Hepatocyte (in vitro differentiated cells): ENCODE measurements around the gene PADI3. TPM values are rescaled to one million over a fixed set of nuclear protein-coding genes. Genes with fewer than 3 reads are reported as not detected.
"Not testable (repeated sequence)": the region's sequence is repeated elsewhere in the genome, so short reads cannot be mapped to it uniquely, and the experiment has no call there.

ENCODE experiments used
- DNase-seq: peaks from one replicate; pipeline ENCODE4 v3.0.0-alpha.2; 2016; ENCODE audit warnings: low spot score
- H2AFZ ChIP-seq: fragments of 200-600 bp; sonication (generic); 2 replicates; pipeline ENCODE4 v1.6.0; 2016; ENCODE audit warnings: antibody characterized with exemption, mild to moderate bottlenecking
- H3K27ac ChIP-seq: fragments of 200-600 bp; sonication (generic); 2 replicates; pipeline ENCODE4 v1.5.1; 2016; ENCODE audit warnings: mild to moderate bottlenecking
- H3K27me3 ChIP-seq: fragments of 200-600 bp; sonication (generic); 2 replicates; pipeline ENCODE4 v1.6.1; 2016
- H3K36me3 ChIP-seq: fragments of 200-600 bp; sonication (generic); replicated peaks from 2 replicates; pipeline ENCODE4 v1.5.1; 2016; ENCODE audit warnings: low read depth; ENCODE audit not compliant: insufficient read depth
- H3K4me1 ChIP-seq: fragments of 200-600 bp; sonication (generic); 2 replicates; pipeline ENCODE4 v1.5.1; 2016; ENCODE audit warnings: mild to moderate bottlenecking, moderate library complexity; ENCODE audit not compliant: insufficient read depth
- H3K4me2 ChIP-seq: fragments of 200-600 bp; sonication (generic); 2 replicates; pipeline ENCODE4 v1.6.0; 2016
- H3K4me3 ChIP-seq: fragments of 200-600 bp; sonication (generic); 2 replicates; pipeline ENCODE4 v1.5.1; 2016; ENCODE audit warnings: mild to moderate bottlenecking
- H3K79me2 ChIP-seq: fragments of 200-600 bp; sonication (generic); 2 replicates; pipeline ENCODE4 v1.6.0; 2017; ENCODE audit warnings: mild to moderate bottlenecking
- H3K9me2 ChIP-seq: fragments of 200-600 bp; sonication (generic); replicated peaks from 2 replicates; pipeline ENCODE4 v1.6.0; 2017; ENCODE audit warnings: mild to moderate bottlenecking; ENCODE audit not compliant: insufficient read depth
- H3K9me3 ChIP-seq: fragments of 200-600 bp; sonication (generic); 2 replicates; pipeline ENCODE4 v1.5.1; 2016; ENCODE audit warnings: low read depth, mild to moderate bottlenecking
- H4K20me1 ChIP-seq: fragments of 200-600 bp; sonication (generic); 2 replicates; pipeline ENCODE4 v1.6.0; 2016; ENCODE audit warnings: mild to moderate bottlenecking; ENCODE audit not compliant: insufficient read depth, poor library complexity, severe bottlenecking
- CTCF ChIP-seq: fragments of 200-600 bp; sonication (generic); IDR thresholded peaks from 2 replicates; pipeline ENCODE4 v1.5.1; 2016; ENCODE audit warnings: antibody characterized with exemption, mild to moderate bottlenecking; ENCODE audit not compliant: poor library complexity
- EZH2 ChIP-seq: fragments of 200-600 bp; sonication (generic); IDR thresholded peaks from 2 replicates; pipeline ENCODE4 v1.6.1; 2016; ENCODE audit warnings: antibody characterized with exemption, mild to moderate bottlenecking, borderline replicate concordance
- EZH2phosphoT487 ChIP-seq: fragments of 200-600 bp; sonication (generic); IDR thresholded peaks from one replicate; pipeline ENCODE4 v1.6.1; 2018; ENCODE audit warnings: antibody characterized with exemption, mild to moderate bottlenecking, low read depth, moderate library complexity; ENCODE audit not compliant: unreplicated experiment, severe bottlenecking
- WGBS: methylation state at CpG from one replicate; pipeline ENCODE4 v1.1.6; 2016; ENCODE audit warnings: low lambda C conversion rate; ENCODE audit errors: missing lambda C conversion rate; 5-methylcytosine and 5-hydroxymethylcytosine counted together
- polyA plus RNA-seq: library from polyadenylated mRNA; unstranded; fragments of >200 nt; fragmentation: Nextera tagmentation; extraction: Ambion mirVana; gene quantifications from 2 replicates; pipeline ENCODE4 v1.2.1, GENCODE V29; 2016
- total RNA-seq: library from RNA; depleted of rRNA; stranded (reverse); fragments of >200 nt; gene quantifications from 2 replicates; pipeline ENCODE4 v1.2.3, GENCODE V29; 2014

The PADI3 gene
- total and polyA plus RNA-seq, 2 experiments from 2014 or later, result not detected

- Histone ChIP-seq H2AFZ (no peak overlapping the region), H3K36me3 (no peaks in the 10 kb centered on the region), H3K4me1 (peaks cover 10% of the 10 kb centered on the region), H4K20me1 (no peaks in the 10 kb centered on the region), H3K4me2 (no peak overlapping the region), H3K9me2 (no peaks in the 10 kb centered on the region), H3K9me3 (no peaks in the 10 kb centered on the region), H3K27ac (no peak overlapping the region), H3K4me3 (no peak overlapping the region), H3K27me3 (no peaks in the 10 kb centered on the region), H3K79me2 (no peaks in the 10 kb centered on the region)
- DNase-seq, result peak; percentile 92
- 22% methylated on average over 18 of the region's 18 CpGs for WGBS
- TF ChIP-seq EZH2 (no peak), CTCF (peak; percentile 87), EZH2phosphoT487 (no peak)
These were observed 11.9 kb upstream of the PADI3 start for GRCh38 chr1:17236779-17237560.

DNA sequence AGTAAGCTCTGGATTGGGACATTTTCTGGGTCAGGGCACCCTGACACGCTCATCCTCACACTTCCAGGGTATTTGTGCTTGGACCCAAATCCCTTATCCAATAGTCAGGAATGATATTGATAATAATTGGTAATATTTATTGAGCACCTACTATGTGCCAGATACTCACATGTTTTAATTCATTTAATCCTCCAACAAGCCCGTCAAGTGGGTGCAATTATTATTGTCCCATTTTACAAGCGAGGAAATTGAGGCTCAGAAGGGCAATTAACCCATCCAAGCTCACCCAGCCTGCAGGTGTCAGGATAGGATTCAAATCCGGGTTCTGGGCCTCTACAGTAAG lies 11.4 kb upstream of the PADI3 start:
- no peak overlapping the region for H2AFZ ChIP-seq
- no peak overlapping the region for H3K4me2 ChIP-seq
- 87% methylated on average over 4 of the region's 4 CpGs for WGBS

DNA sequence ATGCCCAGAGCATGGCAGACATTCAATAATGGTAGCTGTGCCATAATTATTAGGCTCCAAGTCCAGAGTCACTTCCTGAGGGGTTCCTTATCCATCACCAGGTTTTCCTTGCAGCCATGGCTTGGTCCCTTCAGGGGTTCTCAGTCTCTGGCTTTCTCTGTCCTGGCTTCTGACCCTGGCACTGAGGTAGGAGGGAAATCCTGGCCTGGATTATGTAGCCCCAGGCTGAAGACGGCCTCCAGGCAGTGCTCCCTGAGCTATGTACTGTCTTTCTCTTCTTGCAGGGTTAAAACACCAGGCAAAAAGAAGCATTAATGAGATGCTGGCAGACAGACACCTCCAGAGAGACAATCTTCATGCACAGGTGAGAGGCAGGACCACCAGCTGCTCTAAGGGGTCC lies 9.5 kb upstream of the PADI3 start:
- H2AFZ ChIP-seq, result no peak overlapping the region
- TF ChIP-seq EZH2 (no peak), CTCF (no peak), EZH2phosphoT487 (no peak)
- no peaks in the 10 kb centered on the region for H3K36me3 ChIP-seq
- no peaks in the 10 kb centered on the region for H3K27me3 ChIP-seq
- DNase-seq, result peak; percentile 72
- WGBS, result 38% methylated on average over 1 of the region's 1 CpG
- H3K4me2 ChIP-seq, result no peak overlapping the region
- H3K27ac ChIP-seq, result no peak overlapping the region
- H3K79me2 ChIP-seq, result no peaks in the 10 kb centered on the region
- H3K4me3 ChIP-seq, result no peak overlapping the region
- no peaks in the 10 kb centered on the region for H3K4me1 ChIP-seq
- H3K9me2 ChIP-seq, result no peaks in the 10 kb centered on the region
- no peaks in the 10 kb centered on the region for H4K20me1 ChIP-seq
- H3K9me3 ChIP-seq, result no peaks in the 10 kb centered on the region

More for the DNA sequence above, 11.4 kb upstream of the PADI3 start:
- Histone ChIP-seq H3K79me2 (no peaks in the 10 kb centered on the region), H3K9me2 (no peaks in the 10 kb centered on the region), H4K20me1 (no peaks in the 10 kb centered on the region), H3K4me3 (no peak overlapping the region), H3K9me3 (no peaks in the 10 kb centered on the region), H3K4me1 (peaks cover 10% of the 10 kb centered on the region), H3K27ac (no peak overlapping the region), H3K27me3 (no peaks in the 10 kb centered on the region), H3K36me3 (no peaks in the 10 kb centered on the region)
- no peak for DNase-seq
- TF ChIP-seq EZH2, result no peak
- no peak for TF ChIP-seq CTCF
- no peak for TF ChIP-seq EZH2phosphoT487

- not testable (repeated sequence) for H3K4me3 ChIP-seq, H2AFZ ChIP-seq, H3K27ac ChIP-seq, H3K4me2 ChIP-seq, DNase-seq, H3K9me2 ChIP-seq, H3K79me2 ChIP-seq, H3K36me3 ChIP-seq, H3K9me3 ChIP-seq, H3K4me1 ChIP-seq, H4K20me1 ChIP-seq, H3K27me3 ChIP-seq
- WGBS, result 79% methylated on average over 19 of the region's 28 CpGs
These were observed 7.7 kb upstream of the PADI3 start for GRCh38 chr1:17241011-17241779.

DNA sequence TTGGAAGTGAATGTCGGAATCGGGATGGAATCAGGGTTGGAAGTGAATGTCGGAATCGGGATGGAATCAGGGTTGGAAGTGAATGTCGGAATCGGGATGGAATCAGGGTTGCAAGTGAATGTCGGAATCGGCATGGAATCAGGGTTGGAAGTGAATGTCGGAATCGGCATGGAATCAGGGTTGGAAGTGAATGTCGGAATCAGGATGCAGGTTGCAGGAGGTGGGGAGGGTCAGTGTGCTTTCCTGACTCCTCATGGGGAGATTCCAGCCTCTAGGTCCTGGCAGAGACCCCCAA lies 7.2 kb upstream of the PADI3 start:
- not testable (repeated sequence) for H3K79me2 ChIP-seq, H3K36me3 ChIP-seq, H3K27ac ChIP-seq, H3K9me2 ChIP-seq, H3K4me3 ChIP-seq, H3K4me2 ChIP-seq, H4K20me1 ChIP-seq, H3K27me3 ChIP-seq, H3K9me3 ChIP-seq, DNase-seq, H2AFZ ChIP-seq, H3K4me1 ChIP-seq
- 96% methylated on average over 6 of the region's 11 CpGs for WGBS
